GM21529 (cell line): ENCODE results near the gene CMSS1.

Source experiments
- ATAC-seq: cut with Tn5 transposase; IDR thresholded peaks from one replicate; pipeline ENCODE4 v1.9.1; 2021; ENCODE audit not compliant: unreplicated experiment

CMSS1 gene

GRCh38 chr3:100010087-100010417 is 192.4 kb downstream of the CMSS1 start:
- no peak for ATAC-seq

- no peak for ATAC-seq
These were observed 201.1 kb downstream of the CMSS1 start for GRCh38 chr3:100018806-100019205.

GRCh38 chr3:100019719-100020118 is 202.1 kb downstream of the CMSS1 start:
- ATAC-seq: no peak

GRCh38 chr3:100020876-100021644 is 203.4 kb downstream of the CMSS1 start:
- no peak for ATAC-seq

GRCh38 chr3:100022506-100022905 is 204.8 kb downstream of the CMSS1 start:
- no peak for ATAC-seq

- ATAC-seq: no peak
These were observed 205.5 kb downstream of the CMSS1 start for GRCh38 chr3:100023150-100023549.

- ATAC-seq: no peak
These were observed 205.9 kb downstream of the CMSS1 start for GRCh38 chr3:100023595-100023994.

GRCh38 chr3:100024520-100025303 is 207.1 kb downstream of the CMSS1 start:
- ATAC-seq: no peak

- ATAC-seq: no peak
These were observed 209.7 kb downstream of the CMSS1 start for GRCh38 chr3:100027321-100027720.

GRCh38 chr3:100029052-100029451 is 211.4 kb downstream of the CMSS1 start:
- ATAC-seq: no peak

- ATAC-seq: peak; percentile 69
These were observed 212.0 kb downstream of the CMSS1 start for GRCh38 chr3:100029689-100030088.

- ATAC-seq: peak; percentile 55
These were observed 212.7 kb downstream of the CMSS1 start for GRCh38 chr3:100030346-100030745.

GRCh38 chr3:100030914-100031425 is 213.3 kb downstream of the CMSS1 start:
- no peak for ATAC-seq

- no peak for ATAC-seq
These were observed 214.6 kb downstream of the CMSS1 start for GRCh38 chr3:100032243-100032642.

GRCh38 chr3:100033184-100033583 is 215.5 kb downstream of the CMSS1 start:
- no peak for ATAC-seq

GRCh38 chr3:100033903-100034471 is 216.3 kb downstream of the CMSS1 start:
- ATAC-seq: no peak

- ATAC-seq: no peak
These were observed 221.4 kb downstream of the CMSS1 start for GRCh38 chr3:100039075-100039474.

- no peak for ATAC-seq
These were observed 223.0 kb downstream of the CMSS1 start for GRCh38 chr3:100040451-100041225.

GRCh38 chr3:100041328-100041749 is 223.7 kb downstream of the CMSS1 start:
- ATAC-seq: no peak

GRCh38 chr3:100042166-100042981 is 224.7 kb downstream of the CMSS1 start:
- no peak for ATAC-seq
